Measurements from ENCODE around the gene ZPBP. TPM values are rescaled to one million over a fixed set of nuclear protein-coding genes. Genes with fewer than 3 reads are reported as not detected.

ZPBP gene
- total and polyA plus RNA-seq, 2 donors (not counting 1 experiment from before 2014, with no cell fraction given), result not detected

DNA sequence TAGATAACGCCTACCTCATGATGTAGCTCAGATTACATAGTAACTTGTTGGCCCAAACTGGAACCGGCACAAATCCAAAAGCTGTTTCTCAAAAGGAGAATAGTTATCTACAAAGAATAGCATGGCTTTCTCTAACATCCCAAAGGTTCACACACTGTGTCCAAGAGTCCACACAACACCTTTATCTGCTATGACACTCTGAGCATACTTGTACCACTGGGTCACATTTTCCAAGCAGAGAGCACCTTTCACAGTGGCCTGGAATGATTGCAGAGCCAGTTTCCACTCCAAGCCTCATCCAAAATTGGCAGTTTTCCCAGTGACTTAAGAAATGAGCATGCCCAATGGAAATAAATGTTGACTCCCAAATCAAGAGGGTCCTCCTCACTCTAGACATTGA, 164.3 kb downstream of the ZPBP start:
- no peak for TF ChIP-seq EZH2 (IDR thresholded peaks at IDR 0.05; ENCODE audit: borderline replicate concordance, insufficient read depth, low read depth, low read length, poor library complexity, severe bottlenecking)
- ATAC-seq (ENCODE audit: low read depth), result no peak
- no peak overlapping the region for H3K27ac Mint-ChIP-seq
- H3K9me3 ChIP-seq (ENCODE audit: control extremely low read depth in 1 of 3, control insufficient read depth in 2 of 3, insufficient read depth in 1 of 3, low read length in 2 of 3), result peaks cover 0 to 9% (median 9%) of the 10 kb centered on the region in 3 donors
- ChIA-PET POLR2A (no interaction called here), CTCF (no interaction called here)
- H3K9ac ChIP-seq (ENCODE audit: low read length), result no peak overlapping the region
- no peak for DNase-seq
- no peak overlapping the region for H3K4me3 Mint-ChIP-seq
- no peaks in the 10 kb centered on the region for H4K20me1 ChIP-seq (ENCODE audit: control insufficient read depth, insufficient read depth, low read length, poor library complexity, severe bottlenecking)
- WGBS (ENCODE audit: insufficient coverage), result 100% methylated on average over 2 of the region's 2 CpGs
- H3K27ac ChIP-seq (ENCODE audit: low read length in 2 of 2), result no peak overlapping the region
- peaks cover 2% of the 10 kb centered on the region for H3K9me3 Mint-ChIP-seq (ENCODE audit: insufficient read depth)
- intact Hi-C loops (cut with micrococcal nuclease), result no loop called here
- no peak overlapping the region for H2AFZ ChIP-seq (ENCODE audit: insufficient read depth, low read depth, low read length, poor library complexity, severe bottlenecking)
- no peak overlapping the region for H3K4me2 ChIP-seq (replicated peaks; ENCODE audit: low read depth, low read length, poor library complexity, severe bottlenecking)
- no peaks in the 10 kb centered on the region for H3K4me1 ChIP-seq (ENCODE audit: control insufficient read depth in 2 of 2, insufficient read depth in 2 of 2, low read length in 2 of 2)
- no peaks in the 10 kb centered on the region for H3K36me3 ChIP-seq (replicated peaks in 1 of 2; ENCODE audit: control extremely low read depth in 1 of 2, control insufficient read depth in 1 of 2, extremely low read depth in 1 of 2, insufficient read depth in 2 of 2, low read length in 1 of 2)
- H3K27me3 ChIP-seq (replicated peaks in 1 of 4; ENCODE audit: control extremely low read depth in 1 of 4, control insufficient read depth in 3 of 4, insufficient read depth in 4 of 4, low read length in 3 of 4), result no peaks in the 10 kb centered on the region
- H3K27me3 Mint-ChIP-seq, result no peaks in the 10 kb centered on the region
- H3K4me3 ChIP-seq (ENCODE audit: control extremely low read depth in 1 of 5, extremely low read depth in 1 of 5, insufficient read depth in 1 of 5, low read depth in 2 of 5, low read length in 4 of 5), result no peak overlapping the region
- no peaks in the 10 kb centered on the region for H3K79me2 ChIP-seq (ENCODE audit: control insufficient read depth, insufficient read depth, low read length)
- no peaks in the 10 kb centered on the region for H3K4me1 Mint-ChIP-seq

DNA sequence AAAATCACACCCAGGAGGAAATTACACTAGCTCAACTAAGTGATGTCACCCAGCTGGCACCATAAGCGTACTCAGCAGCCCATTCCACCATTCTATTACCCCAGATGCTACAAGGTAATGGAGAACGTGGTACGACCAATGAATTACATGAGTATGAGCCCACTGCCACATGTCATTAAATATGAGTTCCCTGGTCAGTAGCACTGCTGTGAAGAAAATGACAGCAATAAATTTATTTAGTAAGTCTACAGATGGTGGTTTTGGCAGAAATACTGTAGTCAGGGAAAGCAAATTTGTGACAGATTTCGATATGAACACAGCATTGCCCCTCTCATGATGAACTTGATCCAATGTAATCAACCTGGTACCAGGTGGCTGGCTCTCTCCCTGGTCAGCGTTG, 165.4 kb downstream of the ZPBP start:
- Histone ChIP-seq H3K36me3 (replicated peaks in 1 of 2; ENCODE audit: control extremely low read depth in 1 of 2, control insufficient read depth in 1 of 2, extremely low read depth in 1 of 2, insufficient read depth in 2 of 2, low read length in 1 of 2) (no peaks in the 10 kb centered on the region), H3K79me2 (ENCODE audit: control insufficient read depth, insufficient read depth, low read length) (no peaks in the 10 kb centered on the region), H3K9ac (ENCODE audit: low read length) (no peak overlapping the region), H3K27ac (ENCODE audit: low read length in 2 of 2) (no peak overlapping the region), H4K20me1 (ENCODE audit: control insufficient read depth, insufficient read depth, low read length, poor library complexity, severe bottlenecking) (no peaks in the 10 kb centered on the region), H3K4me3 (ENCODE audit: control extremely low read depth in 1 of 5, extremely low read depth in 1 of 5, insufficient read depth in 1 of 5, low read depth in 2 of 5, low read length in 4 of 5) (no peak overlapping the region), H3K9me3 (ENCODE audit: control extremely low read depth in 1 of 3, control insufficient read depth in 2 of 3, insufficient read depth in 1 of 3, low read length in 2 of 3) (peaks cover 0 to 9% (median 9%) of the 10 kb centered on the region in 3 donors), H3K4me1 (ENCODE audit: control insufficient read depth in 2 of 2, insufficient read depth in 2 of 2, low read length in 2 of 2) (no peaks in the 10 kb centered on the region), H3K4me2 (replicated peaks; ENCODE audit: low read depth, low read length, poor library complexity, severe bottlenecking) (no peak overlapping the region), H3K27me3 (replicated peaks in 1 of 4; ENCODE audit: control extremely low read depth in 1 of 4, control insufficient read depth in 3 of 4, insufficient read depth in 4 of 4, low read length in 3 of 4) (no peaks in the 10 kb centered on the region), H2AFZ (ENCODE audit: insufficient read depth, low read depth, low read length, poor library complexity, severe bottlenecking) (no peak overlapping the region)
- intact Hi-C loops (cut with micrococcal nuclease), result no loop called here
- WGBS (ENCODE audit: insufficient coverage), result 62% methylated on average over 3 of the region's 5 CpGs
- TF ChIP-seq EZH2 (IDR thresholded peaks at IDR 0.05; ENCODE audit: borderline replicate concordance, insufficient read depth, low read depth, low read length, poor library complexity, severe bottlenecking), result no peak
- TF ChIP-seq, protein P1, sequence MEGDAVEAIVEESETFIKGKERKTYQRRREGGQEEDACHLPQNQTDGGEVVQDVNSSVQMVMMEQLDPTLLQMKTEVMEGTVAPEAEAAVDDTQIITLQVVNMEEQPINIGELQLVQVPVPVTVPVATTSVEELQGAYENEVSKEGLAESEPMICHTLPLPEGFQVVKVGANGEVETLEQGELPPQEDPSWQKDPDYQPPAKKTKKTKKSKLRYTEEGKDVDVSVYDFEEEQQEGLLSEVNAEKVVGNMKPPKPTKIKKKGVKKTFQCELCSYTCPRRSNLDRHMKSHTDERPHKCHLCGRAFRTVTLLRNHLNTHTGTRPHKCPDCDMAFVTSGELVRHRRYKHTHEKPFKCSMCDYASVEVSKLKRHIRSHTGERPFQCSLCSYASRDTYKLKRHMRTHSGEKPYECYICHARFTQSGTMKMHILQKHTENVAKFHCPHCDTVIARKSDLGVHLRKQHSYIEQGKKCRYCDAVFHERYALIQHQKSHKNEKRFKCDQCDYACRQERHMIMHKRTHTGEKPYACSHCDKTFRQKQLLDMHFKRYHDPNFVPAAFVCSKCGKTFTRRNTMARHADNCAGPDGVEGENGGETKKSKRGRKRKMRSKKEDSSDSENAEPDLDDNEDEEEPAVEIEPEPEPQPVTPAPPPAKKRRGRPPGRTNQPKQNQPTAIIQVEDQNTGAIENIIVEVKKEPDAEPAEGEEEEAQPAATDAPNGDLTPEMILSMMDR (IDR thresholded peaks at IDR 0.05), result no peak
- CTCF ChIA-PET, result no interaction called here
- H3K4me3 Mint-ChIP-seq, result no peak overlapping the region
- ATAC-seq (ENCODE audit: low read depth) (no peak), DNase-seq (no peak)
- POLR2A ChIA-PET, result no interaction called here
- H3K27me3 Mint-ChIP-seq, result peaks cover 4% of the 10 kb centered on the region
- no peak overlapping the region for H3K27ac Mint-ChIP-seq
- no peaks in the 10 kb centered on the region for H3K9me3 Mint-ChIP-seq (ENCODE audit: insufficient read depth)
- no peaks in the 10 kb centered on the region for H3K4me1 Mint-ChIP-seq

All from B cell (primary cell).